Measurements from ENCODE around the gene MRPL55.

Gene MRPL55

GRCh38 chr1:228148196-228148861 lies 39.2 kb upstream of the MRPL55 start:
- no peak for TF ChIP-seq ZNF8 (CRISPR knock-in tag; IDR thresholded peaks at IDR 0.05)
- no peak for TF ChIP-seq TCF4 (CRISPR knock-in tag; IDR thresholded peaks at IDR 0.05; ENCODE audit: borderline replicate concordance)
- no peak for TF ChIP-seq CREB5 (CRISPR knock-in tag; IDR thresholded peaks at IDR 0.05; ENCODE audit: low read depth)
- TF ChIP-seq ZC3H10 (CRISPR knock-in tag; IDR thresholded peaks at IDR 0.05), result no peak
- no peak for TF ChIP-seq CSRNP3 (CRISPR knock-in tag; IDR thresholded peaks at IDR 0.05)
- no peak for TF ChIP-seq ZNF70 (CRISPR knock-in tag; IDR thresholded peaks at IDR 0.05)
- no peak for TF ChIP-seq TOX (CRISPR knock-in tag; IDR thresholded peaks at IDR 0.05; ENCODE audit: borderline replicate concordance)
- TF ChIP-seq ARNTL (CRISPR knock-in tag; IDR thresholded peaks at IDR 0.05; ENCODE audit: borderline replicate concordance, low read depth), result no peak
- no peak for TF ChIP-seq ZFP3 (CRISPR knock-in tag; IDR thresholded peaks at IDR 0.05)
- no peak for TF ChIP-seq PPARA (CRISPR knock-in tag; IDR thresholded peaks at IDR 0.05; ENCODE audit: borderline replicate concordance)
- no peak for TF ChIP-seq ESRRG (CRISPR knock-in tag; IDR thresholded peaks at IDR 0.05)
- TF ChIP-seq ISL1 (CRISPR knock-in tag; IDR thresholded peaks at IDR 0.05), result no peak
- no peak for TF ChIP-seq RARB (CRISPR knock-in tag; IDR thresholded peaks at IDR 0.05)

GRCh38 chr1:228147768-228148167 lies 38.7 kb upstream of the MRPL55 start:
- no peak for ATAC-seq
- TF ChIP-seq TSHZ2 (CRISPR knock-in tag; IDR thresholded peaks at IDR 0.05), result no peak
- no peak for TF ChIP-seq OSR1 (CRISPR knock-in tag; IDR thresholded peaks at IDR 0.05)
- TF ChIP-seq ARNTL (CRISPR knock-in tag; IDR thresholded peaks at IDR 0.05; ENCODE audit: borderline replicate concordance, low read depth), result no peak
- no peak for TF ChIP-seq TOX (CRISPR knock-in tag; IDR thresholded peaks at IDR 0.05; ENCODE audit: borderline replicate concordance)
- no peak for TF ChIP-seq POU6F1 (CRISPR knock-in tag; IDR thresholded peaks at IDR 0.05; ENCODE audit: borderline replicate concordance, low read depth)
- no peak for TF ChIP-seq PATZ1 (CRISPR knock-in tag; IDR thresholded peaks at IDR 0.05; ENCODE audit: borderline replicate concordance)
- no peak for TF ChIP-seq GLIS3 (CRISPR knock-in tag; IDR thresholded peaks at IDR 0.05)
- TF ChIP-seq ZFP30 (CRISPR knock-in tag; IDR thresholded peaks at IDR 0.05), result no peak
- no peak for TF ChIP-seq RARB (CRISPR knock-in tag; IDR thresholded peaks at IDR 0.05)
- TF ChIP-seq PPARA (CRISPR knock-in tag; IDR thresholded peaks at IDR 0.05; ENCODE audit: borderline replicate concordance), result no peak
- TF ChIP-seq ISL1 (CRISPR knock-in tag; IDR thresholded peaks at IDR 0.05), result no peak
- no peak for TF ChIP-seq TCF4 (CRISPR knock-in tag; IDR thresholded peaks at IDR 0.05; ENCODE audit: borderline replicate concordance)
- TF ChIP-seq CSDC2 (CRISPR knock-in tag; IDR thresholded peaks at IDR 0.05), result no peak

More at GRCh38 chr1:228148196-228148861, 39.2 kb upstream of the MRPL55 start:
- ATAC-seq, result no peak

GRCh38 chr1:228147151-228147693 lies 38.1 kb upstream of the MRPL55 start:
- no peak for ATAC-seq
- TF ChIP-seq CSDC2 (CRISPR knock-in tag; IDR thresholded peaks at IDR 0.05) (no peak), CSRNP3 (CRISPR knock-in tag; IDR thresholded peaks at IDR 0.05) (no peak), ZFP3 (CRISPR knock-in tag; IDR thresholded peaks at IDR 0.05) (no peak), BACH2 (CRISPR knock-in tag; IDR thresholded peaks at IDR 0.05; ENCODE audit: borderline replicate concordance) (no peak), POU6F1 (CRISPR knock-in tag; IDR thresholded peaks at IDR 0.05; ENCODE audit: borderline replicate concordance, low read depth) (no peak), TCF4 (CRISPR knock-in tag; IDR thresholded peaks at IDR 0.05; ENCODE audit: borderline replicate concordance) (no peak), ZNF70 (CRISPR knock-in tag; IDR thresholded peaks at IDR 0.05) (no peak), ESRRG (CRISPR knock-in tag; IDR thresholded peaks at IDR 0.05) (no peak), OSR1 (CRISPR knock-in tag; IDR thresholded peaks at IDR 0.05) (no peak), RARB (CRISPR knock-in tag; IDR thresholded peaks at IDR 0.05) (no peak), SNAI2 (CRISPR knock-in tag; IDR thresholded peaks at IDR 0.05) (no peak), ZNF8 (CRISPR knock-in tag; IDR thresholded peaks at IDR 0.05) (no peak)

Measured in SK-N-SH treated with all-trans-retinoic acid at 6 μM for 48 hours (cell line).